GM12878 (cell line): Measurements from ENCODE around the gene ACE. TPM values are rescaled to one million over a fixed set of nuclear protein-coding genes. Genes with fewer than 3 reads are reported as not detected.
A peak's percentile ranks its signal among the peaks of the same experiment; 100 is the strongest.

Source experiments
- ATAC-seq: fragments of 200-7000 bp; cut with Tn5 transposase; 3 replicates; pipeline ENCODE4 v1.9.1; 2020; ENCODE audit warnings: mild to moderate bottlenecking, moderate library complexity
- BruUV-seq: library from RNA; stranded (reverse); fragments of 400-500 nt; replicated peaks from 2 replicates; lab custom pipeline; 2021; lab: Mats Ljungman, UMichigan
- CTCF ChIA-PET: fragments of 300-600 bp; sonication (Branson Sonifier 250); formaldehyde crosslinking; extraction: SDS; loops from one replicate; lab custom pipeline; 2021; ENCODE audit warnings: inconsistent platforms; lab: Yijun Ruan, JAX
- POLR2A ChIA-PET: fragments of 350-600 bp; formaldehyde crosslinking; extraction: SDS; loops from one replicate; lab custom pipeline; 2021; ENCODE audit warnings: inconsistent platforms; lab: Charles Lee
- RAD21 ChIA-PET: fragments of 300-600 bp; sonication (Branson Sonifier 250); formaldehyde crosslinking; loops from one replicate; lab custom pipeline; 2023; ENCODE audit warnings: antibody characterized with exemption; ENCODE audit not compliant: unreplicated experiment; lab: Charles Lee
- SMC1A ChIA-PET: fragments of 300-600 bp; sonication (Branson Sonifier 250); formaldehyde crosslinking; loops from one replicate; lab custom pipeline; 2023; ENCODE audit not compliant: unreplicated experiment, uncharacterized antibody; lab: Charles Lee
- DNase-seq: peaks from one replicate; pipeline ENCODE4 v3.0.0-alpha.2; 2011; ENCODE audit warnings: low read depth, low spot score
- FAIRE-seq: peaks from 3 replicates; lab custom pipeline; 2011; peaks lifted over from hg19 to GRCh38; lab: Jason Lieb, UNC
- H2AFZ ChIP-seq: 2 replicates; pipeline ENCODE4 v1.6.0; 2011; ENCODE audit warnings: low read depth, low read length, control low read depth; ENCODE audit not compliant: control insufficient read depth
- H3K27ac ChIP-seq: 2 replicates; pipeline ENCODE4 v1.5.1; 2011; ENCODE audit warnings: control low read depth; ENCODE audit not compliant: control insufficient read depth, insufficient read depth
- H3K27me3 ChIP-seq, 2 experiments: replicated peaks in 1 of 2; 2 replicates each; pipeline versions ENCODE4 v1.6.0 to v1.6.1; 2011; ENCODE audit warnings: low read length in 1 of 2; ENCODE audit not compliant: control insufficient read depth in 2 of 2, insufficient read depth in 2 of 2
- H3K36me3 ChIP-seq, 2 experiments: 2 replicates each; pipeline ENCODE4 v1.5.1; 2011; ENCODE audit warnings: low read length in 1 of 2; ENCODE audit not compliant: control insufficient read depth in 2 of 2, insufficient read depth in 2 of 2
- H3K4me1 ChIP-seq: 2 replicates; pipeline ENCODE4 v1.6.1; 2011; ENCODE audit warnings: mild to moderate bottlenecking, low read length, moderate library complexity, mixed read lengths; ENCODE audit not compliant: control insufficient read depth, insufficient read depth
- H3K4me2 ChIP-seq: 2 replicates; pipeline ENCODE4 v1.6.0; 2011; ENCODE audit warnings: control low read depth; ENCODE audit not compliant: control insufficient read depth, insufficient read depth
- H3K4me3 ChIP-seq: fragments of 200-600 bp; sonication (generic); 2 replicates; pipeline ENCODE4 v1.5.1; 2016
- H3K79me2 ChIP-seq: 2 replicates; pipeline ENCODE4 v1.6.0; 2011; ENCODE audit warnings: low read length; ENCODE audit not compliant: control insufficient read depth, insufficient read depth
- H3K9ac ChIP-seq: 2 replicates; pipeline ENCODE4 v1.8.0; 2011; ENCODE audit warnings: low read length, control low read depth, mixed read lengths; ENCODE audit not compliant: control insufficient read depth, insufficient read depth
- H3K9me3 ChIP-seq: replicated peaks from 3 replicates; pipeline ENCODE4 v1.5.1; 2011; ENCODE audit warnings: mild to moderate bottlenecking, low read length; ENCODE audit not compliant: control insufficient read depth, insufficient read depth
- H4K20me1 ChIP-seq: 2 replicates; pipeline ENCODE4 v1.6.0; 2011; ENCODE audit not compliant: control insufficient read depth, insufficient read depth
- IRF3 ChIP-seq: fragments of 450-650 bp; IDR thresholded peaks from 2 replicates; pipeline ENCODE4 v1.6.1; 2014; ENCODE audit warnings: mild to moderate bottlenecking
- KLF5 ChIP-seq: fragments of 450-650 bp; IDR thresholded peaks from 2 replicates; pipeline ENCODE4 v1.6.1; 2014; ENCODE audit warnings: mild to moderate bottlenecking; ENCODE audit not compliant: partially characterized antibody
- RB1 ChIP-seq: fragments of 450-650 bp; formaldehyde crosslinking; IDR thresholded peaks from 2 replicates; pipeline ENCODE4 v1.6.1; 2017; ENCODE audit warnings: mild to moderate bottlenecking, borderline replicate concordance
- STAT3 ChIP-seq: IDR thresholded peaks from 2 replicates; pipeline ENCODE4 v1.6.1; 2011; ENCODE audit warnings: low read depth, low read length, improper control_type of control experiment
- TBL1XR1 ChIP-seq: IDR thresholded peaks from 2 replicates; pipeline ENCODE4 v1.6.1; 2012; ENCODE audit warnings: low read depth, low read length, improper control_type of control experiment
- WGBS: methylation state at CpG from one replicate; pipeline ENCODE4 v1.1.6; 2016; ENCODE audit warnings: low lambda C conversion rate; ENCODE audit not compliant: insufficient replicate concordance, insufficient coverage; ENCODE audit errors: missing lambda C conversion rate; 5-methylcytosine and 5-hydroxymethylcytosine counted together
- in situ Hi-C: fragments of 300-500 bp; cut with MboI; formaldehyde crosslinking; loops from 9 replicates; pipeline ENCODE4 v1.14.3; 2018; ENCODE audit warnings: mixed read lengths
- intact Hi-C: fragments of 100-400 bp; cut with micrococcal nuclease; formaldehyde crosslinking; loops from one replicate; pipeline ENCODE4 v1.14.2; 2022; ENCODE audit not compliant: unreplicated experiment
- polyA plus RNA-seq, 11 experiments: library from polyadenylated mRNA; depleted of rRNA in 4 of 11; unstranded in 6 of 11; stranded (reverse) in 5 of 11; fragments of >200 nt; fragmentation: Nextera tagmentation in 4 of 11; fragmentation: Illumina TruSeq in 1 of 11; extraction: Ambion mirVana in 4 of 11; extraction: Trizol in 1 of 11; gene quantifications; 1 replicate in 1 of 11; 2 replicates in 10 of 11; pipeline versions ENCODE4 v1.2.1 to v1.2.3, GENCODE V29; 2011 to 2016; ENCODE audit warnings: inconsistent platforms in 2 of 11, missing spikeins in 2 of 11, low read depth in 1 of 11
- total RNA-seq, 4 experiments: library from RNA; depleted of rRNA in 3 of 4; stranded (reverse); fragments of >200 nt in 3 of 4; fragmentation: Illumina TruSeq in 1 of 4; extraction: Trizol in 1 of 4; gene quantifications; 2 replicates each; pipeline versions ENCODE4 v1.2.1 to v1.2.3, GENCODE V29; 2013 to 2021

Gene ACE
- total and polyA plus RNA-seq, 10 of the 15 experiments (the other 5 are each of a cell fraction or from before 2014, with no cell fraction given), result 0.46 TPM; not detected in 9

GRCh38 chr17:63529711-63530556 lies 53.1 kb downstream of the ACE start:
- intact Hi-C loops, result no loop called here
- TF ChIP-seq IRF3 (no peak), RB1 (no peak), STAT3 (no peak), KLF5 (no peak), TBL1XR1 (no peak)
- no peak overlapping the region for H3K4me3 ChIP-seq
- POLR2A ChIA-PET, result interaction anchor here (0.6 kb wide), 1 partner anchor 79 kb away, joined by 4 read pairs; no protein-coding TSS in a partner anchor
- SMC1A ChIA-PET, result interaction anchor here (0.9 kb wide), 1 partner anchor 72 kb away, joined by 3 read pairs; no protein-coding TSS in a partner anchor
- no peak overlapping the region for H3K9ac ChIP-seq
- FAIRE-seq (no peak), ATAC-seq (peak; percentile 27; the same call in 1 of the 3 replicates), DNase-seq (no peak)
- H3K9me3 ChIP-seq, result no peaks in the 10 kb centered on the region
- in situ Hi-C loops, result no loop called here
- H3K4me1 ChIP-seq, result no peaks in the 10 kb centered on the region
- no TSS peak for BruUV-seq
- CTCF ChIA-PET, result interaction anchor here (0.9 kb wide), 1 partner anchor 104 kb away, joined by 4 read pairs; no protein-coding TSS in a partner anchor
- no peaks in the 10 kb centered on the region for H4K20me1 ChIP-seq
- no peaks in the 10 kb centered on the region for H3K27me3 ChIP-seq
- RAD21 ChIA-PET, result no interaction called here
- no peak overlapping the region for H2AFZ ChIP-seq
- whole genome bisulfite sequencing, result 40% methylated on average over 26 of the region's 26 CpGs
- no peak overlapping the region for H3K4me2 ChIP-seq
- no peaks in the 10 kb centered on the region for H3K36me3 ChIP-seq
- no peak overlapping the region for H3K27ac ChIP-seq
- no peaks in the 10 kb centered on the region for H3K79me2 ChIP-seq
